ENCODE data around the gene TSKS.
A peak's percentile ranks its signal among the peaks of the same experiment; 100 is the strongest.

Gene TSKS

DNA sequence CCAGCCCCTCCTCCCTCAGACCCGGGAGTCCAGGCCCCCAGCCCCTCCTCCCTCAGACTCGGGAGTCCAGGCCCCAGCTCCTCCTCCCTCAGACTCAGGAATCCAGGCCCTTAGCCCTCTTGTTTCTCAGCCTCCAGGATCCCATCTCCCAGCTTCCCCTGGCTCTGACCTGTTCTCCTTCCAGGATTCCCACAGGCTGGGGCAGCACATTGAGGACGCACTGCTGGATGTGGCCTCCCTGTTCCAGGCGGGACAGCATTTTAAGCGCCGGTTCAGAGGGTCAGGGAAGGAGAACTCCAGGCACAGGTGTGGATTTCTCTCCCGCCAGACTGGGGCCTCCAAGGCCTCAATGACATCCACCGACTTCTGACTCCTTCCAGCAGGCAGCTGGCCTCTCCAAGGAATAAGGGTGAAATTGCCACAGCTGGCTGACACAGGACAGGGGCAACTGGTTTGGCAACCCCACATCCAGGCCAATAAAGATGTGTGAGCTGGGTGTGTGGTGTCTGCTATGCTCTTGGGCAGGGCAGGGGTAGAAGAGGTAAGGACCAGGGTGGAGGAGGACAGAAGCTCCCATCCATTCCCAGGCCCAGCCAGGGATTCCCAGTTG, 49.8 kb downstream of the TSKS start:
- no peak for DNase-seq

DNA sequence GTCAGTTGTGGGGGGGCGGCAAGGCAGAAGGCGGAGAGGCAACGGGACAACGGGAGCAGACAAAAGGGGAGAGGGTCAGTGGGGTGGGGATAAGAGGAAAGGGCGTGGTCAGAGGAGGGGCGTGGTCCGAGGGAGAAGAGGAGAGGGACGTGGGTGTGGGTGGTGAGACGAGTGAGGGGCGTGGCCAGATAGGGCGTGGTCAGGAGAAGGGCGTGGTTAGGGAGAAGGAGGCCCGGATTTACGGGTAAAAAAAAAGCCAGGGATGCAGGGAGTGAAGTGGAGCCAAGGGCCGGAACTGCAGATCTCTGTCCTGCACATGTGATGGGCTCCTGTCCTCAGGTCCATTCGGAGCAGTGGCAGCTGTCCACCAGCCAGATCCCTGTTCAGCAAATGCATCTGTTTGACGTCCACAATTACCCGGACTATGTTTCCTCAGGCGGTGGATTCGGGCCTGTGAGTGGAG, 50.7 kb downstream of the TSKS start:
- DNase-seq = no peak

DNA sequence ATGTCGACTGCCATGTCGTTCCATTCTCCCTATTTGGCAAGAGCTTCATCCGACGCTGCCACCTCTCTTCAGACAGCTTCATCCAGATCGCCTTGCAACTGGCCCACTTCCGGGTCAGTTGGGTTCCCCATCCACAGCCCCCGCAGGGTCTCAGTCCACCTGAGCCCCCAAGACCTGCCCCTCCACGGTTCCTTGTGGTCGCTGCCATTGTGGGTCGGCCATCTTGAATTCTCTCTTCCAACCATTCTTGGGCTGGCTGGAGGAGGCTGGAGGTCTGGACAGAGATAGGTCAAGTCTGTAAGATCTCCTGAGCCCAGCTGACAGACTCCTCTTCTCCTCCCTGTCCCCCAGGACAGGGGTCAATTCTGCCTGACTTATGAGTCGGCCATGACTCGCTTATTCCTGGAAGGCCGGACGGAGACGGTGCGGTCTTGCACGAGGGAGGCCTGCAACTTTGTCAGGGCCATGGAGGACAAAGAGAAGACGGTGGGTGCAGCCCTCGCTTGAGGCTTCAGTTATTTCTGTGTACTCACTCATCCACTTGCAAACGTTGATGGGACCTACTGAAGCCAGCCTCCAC, 52.6 kb downstream of the TSKS start:
- no peak for DNase-seq

DNA sequence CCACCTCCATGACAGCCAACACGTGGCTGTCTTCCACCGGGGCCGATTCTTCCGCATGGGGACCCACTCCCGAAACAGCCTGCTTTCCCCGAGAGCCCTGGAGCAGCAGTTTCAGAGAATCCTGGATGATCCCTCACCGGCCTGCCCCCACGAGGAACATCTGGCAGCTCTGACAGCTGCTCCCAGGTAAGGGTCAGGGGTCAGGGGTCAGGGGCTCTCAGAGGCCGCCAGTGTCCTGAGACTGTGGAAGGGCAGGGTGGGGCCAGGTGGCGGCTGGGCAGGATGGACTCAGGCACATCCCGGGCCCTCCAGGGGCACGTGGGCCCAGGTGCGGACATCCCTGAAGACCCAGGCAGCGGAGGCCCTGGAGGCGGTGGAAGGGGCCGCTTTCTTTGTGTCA, 57.2 kb downstream of the TSKS start:
- no peak for DNase-seq

DNA sequence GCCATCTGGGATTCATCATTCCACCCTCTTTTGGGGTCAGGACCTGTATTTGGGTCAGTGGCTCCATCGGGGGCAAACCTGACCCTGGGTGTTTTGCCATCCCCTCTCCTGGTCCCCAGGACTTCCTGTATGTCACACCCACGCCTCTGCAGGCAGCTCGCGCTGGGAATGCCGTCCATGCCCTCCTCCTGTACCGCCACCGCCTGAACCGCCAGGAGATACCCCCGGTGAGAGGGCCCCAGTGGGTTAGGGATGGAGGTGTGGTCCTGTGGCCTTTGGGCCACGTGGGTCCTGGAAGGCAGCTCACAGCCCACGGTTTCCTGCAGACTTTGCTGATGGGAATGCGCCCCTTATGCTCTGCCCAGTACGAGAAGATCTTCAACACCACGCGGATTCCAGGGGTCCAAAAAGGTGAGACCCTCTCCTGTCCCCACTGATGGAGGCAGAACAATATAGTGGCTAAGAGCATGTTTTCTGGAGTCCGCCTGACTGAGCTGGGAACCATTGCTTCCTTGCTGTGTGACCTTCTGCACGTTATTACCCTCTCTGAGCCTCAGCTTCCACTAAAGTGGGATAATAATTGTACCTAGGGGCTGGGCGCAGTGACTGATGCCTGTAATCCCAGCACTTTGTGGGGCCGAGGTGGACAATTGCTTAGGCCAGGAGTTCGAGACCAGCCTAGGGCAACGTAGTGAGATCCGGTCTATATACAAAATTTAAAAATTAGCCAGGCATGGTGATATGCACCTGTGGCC, 58.0 kb downstream of the TSKS start:
- DNase-seq = no peak

DNA sequence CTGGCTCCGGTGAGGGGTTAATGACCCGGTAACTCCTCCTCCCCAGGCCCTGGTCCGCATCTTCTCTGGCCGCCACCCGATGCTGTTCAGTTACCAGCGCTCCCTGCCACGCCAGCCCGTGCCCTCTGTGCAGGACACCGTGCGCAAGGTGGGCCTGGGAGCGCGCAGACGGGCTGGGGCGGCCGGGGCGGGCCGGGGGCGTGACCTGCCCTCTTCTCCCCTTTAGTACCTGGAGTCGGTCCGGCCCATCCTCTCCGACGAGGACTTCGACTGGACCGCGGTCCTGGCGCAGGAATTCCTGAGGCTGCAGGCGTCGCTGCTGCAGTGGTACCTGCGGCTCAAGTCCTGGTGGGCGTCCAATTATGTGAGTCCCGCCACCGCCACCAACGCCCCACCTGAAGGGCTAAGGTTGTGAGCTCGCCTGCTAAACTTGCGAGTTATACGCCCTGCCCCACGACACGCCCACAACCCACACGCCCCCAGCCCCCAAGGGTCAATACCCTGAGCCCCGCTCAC, 61.8 kb downstream of the TSKS start:
- DNase-seq = no peak

DNA sequence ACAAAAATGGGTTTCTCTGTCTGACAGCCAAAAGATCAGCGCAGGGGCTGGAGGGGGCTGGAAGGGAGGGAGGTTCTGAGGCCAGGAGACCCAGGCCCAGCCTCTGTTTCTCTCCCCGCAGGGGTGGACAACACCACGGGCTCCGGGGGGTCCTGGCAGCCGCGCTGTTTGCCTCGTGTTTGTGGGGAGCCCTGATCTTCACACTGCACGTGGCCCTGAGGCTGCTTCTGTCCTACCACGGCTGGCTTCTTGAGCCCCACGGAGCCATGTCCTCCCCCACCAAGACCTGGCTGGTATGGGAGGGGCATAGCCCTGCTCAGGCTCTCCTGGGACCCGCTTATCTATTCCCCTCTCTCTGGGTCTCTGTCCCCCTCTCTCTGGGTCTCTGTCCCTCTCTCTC, 62.5 kb downstream of the TSKS start:
- no peak for DNase-seq

DNA sequence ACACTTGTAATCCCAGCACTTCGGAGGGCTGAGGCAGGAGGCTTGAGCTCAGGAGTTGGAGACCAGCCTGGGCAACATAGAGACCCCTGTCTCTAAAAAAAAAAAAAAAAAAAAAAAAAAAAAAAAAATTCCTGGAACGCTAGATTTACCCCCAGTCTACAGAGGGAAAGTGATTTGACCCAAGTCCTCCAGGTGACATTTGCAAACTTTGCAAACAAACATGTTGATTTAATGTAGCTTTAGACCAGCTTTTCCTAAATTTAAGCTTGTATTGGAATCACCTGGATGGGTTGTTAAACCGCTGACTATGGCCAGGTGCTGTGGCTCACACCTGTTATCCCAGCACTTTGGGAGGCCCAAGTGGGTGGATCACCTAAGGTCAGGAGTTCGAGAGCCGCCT, 63.7 kb downstream of the TSKS start:
- DNase-seq = no peak

DNA sequence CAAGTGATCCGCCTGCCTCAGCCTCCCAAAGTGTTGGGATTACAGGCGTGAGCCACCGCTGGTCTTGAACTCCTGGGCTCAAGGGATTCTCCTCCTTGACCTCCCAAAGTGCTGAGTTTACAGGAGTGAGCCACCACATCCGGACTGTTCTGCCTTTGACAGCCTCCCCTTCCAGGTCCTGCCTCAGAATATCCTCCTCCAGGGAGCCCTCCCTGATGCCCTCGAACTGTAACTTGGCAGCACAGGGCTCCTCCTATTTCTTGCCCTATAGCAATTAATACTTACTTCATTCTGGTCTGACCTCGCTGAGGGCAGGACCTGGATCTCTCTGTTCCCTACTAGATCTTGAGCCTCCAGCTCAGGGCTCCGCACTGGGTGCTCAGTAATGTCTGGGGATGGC, 66.2 kb downstream of the TSKS start:
- no peak for DNase-seq

DNA sequence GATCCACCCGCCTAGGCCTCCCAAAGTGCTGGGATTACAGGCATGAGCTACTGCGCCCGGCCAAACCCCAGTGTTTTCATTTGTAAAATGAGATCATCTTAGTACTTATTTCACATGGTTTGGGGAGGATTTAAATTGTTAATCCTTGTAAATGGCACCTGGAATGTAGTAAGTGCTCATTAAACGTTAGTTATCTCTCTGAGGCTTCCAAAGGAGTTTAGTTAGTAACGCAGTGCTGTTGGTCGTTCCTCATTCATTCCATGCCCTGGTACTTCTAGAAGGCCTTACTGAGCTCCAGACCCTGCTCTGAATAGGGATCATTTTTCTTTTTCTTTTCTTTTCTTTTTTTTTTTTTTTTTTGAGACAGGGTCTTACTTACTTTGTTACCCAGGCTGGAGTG, 67.0 kb downstream of the TSKS start:
- no peak for DNase-seq

DNA sequence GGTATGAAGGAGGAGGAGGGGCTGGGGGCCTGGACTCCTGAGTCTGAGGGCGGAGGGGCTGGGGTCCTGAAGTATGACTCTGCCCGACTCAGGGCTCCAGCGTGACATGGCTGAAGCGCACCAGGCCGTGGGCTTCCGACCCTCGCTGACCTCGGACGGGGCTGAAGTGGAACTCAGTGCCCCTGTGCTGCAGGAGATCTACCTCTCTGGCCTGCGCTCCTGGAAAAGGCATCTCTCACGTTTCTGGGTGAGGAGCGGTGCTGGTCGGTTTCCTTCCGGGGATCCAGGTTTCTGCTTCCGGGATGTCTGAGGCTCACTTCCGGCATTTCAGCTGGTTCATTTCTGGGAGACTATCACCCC, 71.0 kb downstream of the TSKS start:
- no peak for DNase-seq

DNA sequence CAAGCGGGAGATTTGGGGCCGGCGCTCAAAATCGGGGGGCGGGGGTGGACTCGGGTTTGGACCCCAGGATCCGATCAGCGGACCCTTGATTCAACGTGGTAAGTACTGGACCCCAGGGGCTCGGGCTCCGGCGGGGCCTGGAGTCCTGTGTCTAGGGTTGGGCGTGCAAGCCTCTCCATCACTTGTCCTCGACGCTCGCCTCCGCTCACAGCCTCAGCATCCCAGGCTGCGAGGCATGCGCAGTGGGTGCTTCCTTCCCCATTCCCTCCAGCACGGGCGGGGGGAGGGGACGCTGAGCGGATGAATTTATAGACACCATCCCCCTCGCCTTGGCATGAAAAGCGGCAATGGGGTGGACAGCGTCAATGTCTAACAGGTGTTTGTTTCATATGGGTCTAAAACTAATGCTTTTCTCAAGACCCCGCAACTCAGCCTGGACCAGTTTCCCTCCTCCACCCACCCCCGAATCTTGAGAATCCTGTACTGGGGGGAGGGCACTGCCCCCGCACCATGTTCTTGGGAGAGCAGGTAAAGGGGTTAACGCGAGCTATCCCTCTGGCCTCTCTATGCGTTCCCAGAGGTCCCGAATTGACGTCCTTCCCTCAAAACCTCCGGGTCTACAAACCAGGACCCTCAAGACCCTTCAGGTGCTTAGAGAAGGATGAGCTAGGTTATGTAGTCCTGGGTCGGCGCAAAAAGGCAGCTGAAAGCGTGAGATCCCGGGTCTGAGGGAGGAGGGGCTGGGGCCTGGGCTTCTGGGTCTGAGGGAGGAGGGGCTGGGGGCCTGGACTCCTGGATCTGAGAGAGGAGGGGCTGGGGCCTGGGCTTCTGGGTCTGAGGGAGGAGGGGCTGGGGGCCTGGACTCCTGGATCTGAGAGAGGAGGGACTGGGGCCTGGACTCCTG, 71.6 kb downstream of the TSKS start:
- peak in 1 of 2 donors; percentile 36 for DNase-seq

DNA sequence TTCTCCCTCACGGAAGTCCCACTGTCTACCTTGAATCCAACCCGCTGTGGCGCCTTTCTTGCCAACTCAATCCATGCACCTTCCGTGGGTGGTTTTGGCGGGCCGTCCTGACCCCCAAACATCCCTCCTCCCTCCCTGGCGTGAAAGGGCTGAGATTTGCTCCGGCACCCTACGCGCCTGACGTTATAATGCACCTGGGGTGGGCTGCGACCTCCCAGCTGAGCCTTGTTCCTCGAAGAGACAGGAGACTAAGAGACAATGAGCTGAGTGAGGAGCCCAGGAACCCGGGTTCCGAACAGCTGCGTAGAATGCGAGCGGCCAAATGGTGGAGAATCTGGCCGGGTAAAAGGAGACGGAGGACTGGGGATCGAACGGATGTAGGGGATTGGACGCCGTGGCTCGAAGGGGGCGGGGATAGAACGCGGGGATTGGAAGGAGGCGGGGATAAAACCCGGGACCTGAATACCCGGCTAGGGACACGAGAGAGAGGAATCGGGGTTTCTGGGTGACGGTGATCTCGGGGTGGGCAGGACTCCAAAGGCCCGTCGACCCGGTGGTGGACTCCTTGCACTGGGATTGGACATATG, 72.4 kb downstream of the TSKS start, which contains the start of gene CPT1C:
Gene CPT1C, plus strand, starts transcription at position 461 of the 587 bp plus-strand sequence. CDS start 1,137 bp downstream, outside the sequence.
- DNase-seq = peak; percentile 51 to 55

DNA sequence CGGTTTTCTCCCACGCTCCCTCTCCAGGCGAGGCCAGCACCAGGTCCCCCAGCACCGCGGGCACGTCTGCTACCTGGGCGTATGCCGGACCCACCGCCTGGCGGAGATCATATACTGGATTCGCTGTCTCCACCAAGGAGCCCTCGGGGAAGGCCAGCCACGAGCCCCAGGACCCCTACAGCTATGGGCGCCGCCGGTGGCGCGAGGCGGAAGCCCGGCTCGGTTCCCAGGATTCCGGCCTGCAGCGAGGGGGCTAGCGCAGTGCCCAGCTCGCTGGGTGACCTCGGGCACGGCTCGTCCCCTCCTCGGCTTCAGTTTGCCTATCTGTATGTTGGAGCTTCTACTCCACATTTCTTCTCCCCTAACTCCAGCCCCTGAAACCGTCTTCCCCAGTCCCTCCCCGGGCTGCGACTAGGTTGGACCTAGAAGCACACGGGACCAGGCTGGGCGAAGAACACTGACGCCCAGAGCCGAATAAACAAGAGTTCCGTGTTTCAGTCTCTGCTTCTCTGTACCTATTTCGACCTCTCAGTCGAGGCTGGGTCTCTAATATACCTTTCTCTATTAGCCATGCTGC, 72.9 kb downstream of the TSKS start:
- no peak for DNase-seq

All from stimulated activated CD4-positive, alpha-beta T cell treated with anti-CD3 and anti-CD28 coated beads, Interleukin-2, amount 100 ng/mL, for 48 hours (primary cell).